Activated CD4-positive, alpha-beta T cell treated with anti-CD3 and anti-CD28 coated beads, Interleukin-2, Interleukin-6, amounts not matched to agents 100 ng/mL and 50 ng/mL, durations not matched to agents 16 hours and 8 hours (primary cell): ENCODE data around the gene DOCK4.

Experiments
- DNase-seq: peaks from one replicate; pipeline ENCODE4 v3.0.0-alpha.2; 2020

DOCK4 gene

DNA sequence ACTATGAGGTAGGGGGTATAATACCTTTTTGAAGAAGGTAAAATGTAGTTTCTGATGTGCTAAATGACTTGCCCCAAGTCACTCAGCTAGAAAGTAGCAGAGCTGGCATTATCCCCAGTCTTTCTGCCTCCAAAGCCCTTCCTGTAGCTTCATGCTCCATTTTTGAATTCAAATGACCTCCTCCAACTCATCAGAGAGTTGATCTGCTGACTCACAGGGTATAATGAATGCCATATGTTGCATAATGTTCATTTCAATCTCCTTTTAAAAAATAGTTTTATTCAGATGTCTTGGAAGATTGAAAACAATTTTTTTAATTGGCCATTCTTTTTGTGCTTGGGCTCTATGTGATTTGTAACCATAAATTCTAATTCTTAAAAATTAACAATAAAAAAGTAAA lies 371.1 kb downstream of the DOCK4 start:
- no peak for DNase-seq

- no peak for DNase-seq
Measured at GRCh38 chr7:111834367-111834766, 371.8 kb downstream of the DOCK4 start.

- no peak for DNase-seq
Measured at GRCh38 chr7:111833466-111833865, 372.7 kb downstream of the DOCK4 start.

DNA sequence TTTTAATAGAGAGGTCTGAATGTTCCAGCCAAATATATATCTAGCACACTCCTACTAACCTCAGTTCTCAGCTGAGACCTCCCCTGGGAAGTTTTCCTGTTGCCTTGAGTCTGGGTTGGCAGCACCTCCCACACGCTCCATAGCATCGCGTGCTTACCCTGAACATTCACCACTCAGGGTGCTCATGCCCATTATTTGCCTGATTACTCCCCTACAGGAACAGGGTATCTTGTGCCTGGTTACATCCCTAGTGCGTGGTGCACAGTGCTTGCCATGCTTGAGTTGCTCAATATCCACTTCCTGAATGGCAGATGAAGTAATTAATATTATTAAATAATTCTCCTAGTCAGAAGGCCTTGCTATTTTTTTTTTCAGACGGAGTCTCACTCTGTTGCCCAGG lies 374.0 kb downstream of the DOCK4 start:
- no peak for DNase-seq

GRCh38 chr7:111829221-111829620 lies 377.0 kb downstream of the DOCK4 start:
- no peak for DNase-seq

DNA sequence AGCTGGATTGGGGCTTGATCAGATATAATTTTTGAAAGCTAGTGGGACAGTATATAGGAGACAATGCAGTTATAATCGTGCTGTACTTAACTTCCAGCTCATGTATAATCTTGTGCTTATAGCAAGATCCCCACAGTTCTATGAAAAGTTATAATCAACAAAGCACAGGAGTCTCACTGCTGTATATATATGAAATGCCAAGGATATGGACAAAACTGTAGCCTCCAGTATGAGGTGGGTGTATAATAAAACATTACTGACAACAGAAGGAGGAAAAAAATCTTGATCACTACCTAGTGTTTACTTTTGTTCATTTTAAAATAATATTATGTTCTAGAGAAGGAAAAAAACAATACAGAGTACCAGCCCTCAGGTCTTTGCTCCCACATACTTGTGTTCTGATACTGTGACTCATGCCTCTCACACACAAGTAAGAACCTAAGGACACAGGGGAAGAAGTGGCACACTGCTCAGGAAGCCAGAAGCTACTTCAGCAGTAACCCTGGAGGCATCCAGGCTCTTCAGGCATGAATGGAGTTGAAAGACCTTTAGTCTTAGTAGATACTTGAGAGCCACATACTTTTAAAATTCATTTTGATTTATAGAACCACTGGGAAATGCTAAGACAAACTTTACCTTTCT lies 378.2 kb downstream of the DOCK4 start:
- no peak for DNase-seq

DNA sequence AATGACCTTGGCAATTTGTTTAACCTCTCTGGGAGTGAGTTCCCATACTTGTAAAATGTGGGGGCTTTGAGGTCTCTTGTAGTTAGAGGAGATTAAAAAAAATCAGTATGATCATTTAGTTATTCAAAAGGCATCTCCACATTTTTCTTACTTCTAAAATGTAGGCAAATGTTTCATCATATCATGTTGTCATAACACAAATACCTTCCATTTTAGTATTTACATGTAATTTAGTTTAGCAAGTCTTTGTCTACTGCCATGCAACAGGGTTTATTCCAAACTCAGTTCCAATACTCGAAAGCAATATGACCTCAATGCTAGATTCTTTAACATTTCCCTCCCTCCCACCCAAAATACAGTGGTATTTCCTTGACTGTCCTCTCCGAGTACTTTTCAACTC lies 381.2 kb downstream of the DOCK4 start:
- DNase-seq: no peak

DNA sequence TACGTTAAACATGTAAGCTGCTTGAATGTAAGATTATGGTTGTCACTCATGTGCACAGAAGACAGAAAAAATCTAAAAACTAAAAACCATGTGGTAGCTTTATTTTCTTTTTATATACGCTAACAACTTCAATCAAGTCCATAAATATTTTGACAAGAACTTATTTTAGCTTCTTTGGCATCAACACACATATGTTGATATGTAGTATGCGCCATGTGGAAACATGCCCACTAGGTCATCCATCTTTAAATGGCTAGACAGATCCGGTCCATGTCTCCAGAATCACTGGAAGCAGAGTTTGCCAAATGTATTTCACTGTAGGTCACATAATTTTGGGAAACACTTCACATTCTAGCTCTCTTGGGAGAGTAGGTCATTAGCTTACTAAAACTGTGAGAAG lies 382.4 kb downstream of the DOCK4 start:
- DNase-seq: no peak

GRCh38 chr7:111821046-111821445 lies 385.2 kb downstream of the DOCK4 start:
- DNase-seq: no peak

- DNase-seq: no peak
Measured at GRCh38 chr7:111820621-111821020, 385.6 kb downstream of the DOCK4 start.

- no peak for DNase-seq
Measured at GRCh38 chr7:111820121-111820520, 386.1 kb downstream of the DOCK4 start.

GRCh38 chr7:111815354-111815753 lies 390.8 kb downstream of the DOCK4 start:
- no peak for DNase-seq

GRCh38 chr7:111813306-111813705 lies 392.9 kb downstream of the DOCK4 start:
- DNase-seq: no peak

DNA sequence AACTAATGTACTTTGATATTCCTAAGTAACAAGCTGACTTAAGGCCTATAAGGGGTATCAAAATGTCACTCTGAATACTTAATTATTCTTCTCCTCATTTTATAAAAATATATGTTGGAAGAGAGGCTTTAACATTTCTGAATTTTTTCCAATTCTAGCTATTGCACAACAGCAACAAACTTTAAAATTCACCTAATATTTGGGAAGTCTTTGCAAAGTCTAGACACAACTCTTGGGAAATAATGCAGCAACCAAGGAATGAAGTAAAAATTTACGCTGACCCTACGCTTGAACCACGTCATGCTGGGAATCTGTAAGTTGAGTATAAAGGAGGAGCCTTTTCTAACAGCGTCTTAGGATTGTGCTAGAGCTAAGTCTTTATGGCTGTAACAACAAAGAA lies 400.0 kb downstream of the DOCK4 start:
- no peak for DNase-seq

DNA sequence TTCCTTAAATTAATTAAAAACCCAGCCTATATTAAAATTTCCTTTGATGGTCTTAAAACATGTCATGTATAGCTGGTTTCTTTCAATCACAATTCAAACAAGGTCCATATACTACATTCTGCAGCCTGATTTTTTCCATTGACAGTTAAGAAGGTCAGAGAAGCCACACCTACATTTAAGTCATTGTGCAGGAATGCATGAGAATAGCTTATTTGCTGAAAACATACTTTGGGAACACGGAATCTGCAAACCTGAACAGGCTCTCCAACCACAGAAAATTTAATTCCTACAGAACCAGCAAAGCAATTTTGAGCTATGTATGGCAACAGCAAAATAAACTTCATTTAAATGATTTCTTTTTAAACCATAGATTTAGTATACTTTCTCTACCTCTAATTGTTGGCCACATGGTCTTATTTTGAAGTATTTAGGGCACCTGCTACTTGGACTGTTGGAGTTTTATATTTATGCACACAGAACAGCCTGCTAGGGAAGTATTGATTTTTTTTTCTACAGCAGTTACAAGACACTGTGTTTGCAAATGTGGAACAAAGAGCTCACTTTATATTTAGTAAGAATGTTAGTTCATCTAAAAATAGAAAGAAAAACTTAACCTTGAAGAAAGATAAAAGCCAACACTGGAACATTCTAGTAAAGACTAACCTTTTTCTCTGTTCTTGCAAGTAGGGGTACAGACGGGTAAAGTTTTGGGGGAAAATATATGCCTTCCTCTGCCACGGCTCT lies 403.0 kb downstream of the DOCK4 start:
- DNase-seq: no peak

DNA sequence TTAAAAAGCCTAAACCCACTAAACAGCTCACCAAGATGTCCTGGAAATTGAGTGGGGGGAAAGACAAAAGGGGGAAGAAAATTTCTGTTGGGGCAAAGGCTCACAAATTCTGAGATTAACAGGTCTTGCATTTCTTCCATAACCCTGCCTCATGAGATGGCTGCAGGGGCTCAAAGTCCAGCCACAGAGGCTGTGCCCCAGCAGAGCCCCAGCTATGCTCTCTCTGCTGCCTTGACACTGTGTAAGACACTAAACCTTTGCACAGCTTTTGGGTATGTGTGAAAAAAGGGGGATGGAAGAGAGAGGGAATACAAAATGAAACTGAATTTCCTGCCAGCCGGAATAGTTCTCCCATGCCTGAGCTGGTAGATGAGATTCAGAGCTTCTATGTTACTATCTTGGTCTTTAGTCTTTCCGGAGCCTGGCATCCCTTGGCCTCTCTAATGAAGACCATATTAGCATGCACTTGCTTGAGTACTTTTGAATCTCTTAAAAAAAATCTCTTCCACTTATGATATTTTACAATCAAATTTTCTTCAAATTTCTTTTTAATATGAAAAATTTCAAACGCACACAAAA lies 403.9 kb downstream of the DOCK4 start:
- DNase-seq: no peak

GRCh38 chr7:111801277-111801676 lies 404.9 kb downstream of the DOCK4 start:
- no peak for DNase-seq

GRCh38 chr7:111796671-111797070 lies 409.5 kb downstream of the DOCK4 start:
- DNase-seq: no peak

- DNase-seq: no peak
Measured at GRCh38 chr7:111789870-111790269, 416.3 kb downstream of the DOCK4 start.

DNA sequence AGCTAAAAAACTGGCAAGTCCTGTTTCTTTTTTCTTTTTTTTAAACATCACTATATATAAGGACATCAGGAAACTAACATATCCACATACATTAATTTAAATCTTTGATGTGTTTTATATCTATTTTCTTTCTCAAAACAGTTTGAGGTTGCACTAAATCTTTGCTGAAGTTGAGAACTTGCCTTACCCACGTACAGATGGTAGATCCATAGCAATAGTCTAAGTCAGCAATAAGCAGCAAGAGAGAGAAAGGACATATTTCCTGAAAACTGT lies 417.2 kb downstream of the DOCK4 start:
- no peak for DNase-seq

DNA sequence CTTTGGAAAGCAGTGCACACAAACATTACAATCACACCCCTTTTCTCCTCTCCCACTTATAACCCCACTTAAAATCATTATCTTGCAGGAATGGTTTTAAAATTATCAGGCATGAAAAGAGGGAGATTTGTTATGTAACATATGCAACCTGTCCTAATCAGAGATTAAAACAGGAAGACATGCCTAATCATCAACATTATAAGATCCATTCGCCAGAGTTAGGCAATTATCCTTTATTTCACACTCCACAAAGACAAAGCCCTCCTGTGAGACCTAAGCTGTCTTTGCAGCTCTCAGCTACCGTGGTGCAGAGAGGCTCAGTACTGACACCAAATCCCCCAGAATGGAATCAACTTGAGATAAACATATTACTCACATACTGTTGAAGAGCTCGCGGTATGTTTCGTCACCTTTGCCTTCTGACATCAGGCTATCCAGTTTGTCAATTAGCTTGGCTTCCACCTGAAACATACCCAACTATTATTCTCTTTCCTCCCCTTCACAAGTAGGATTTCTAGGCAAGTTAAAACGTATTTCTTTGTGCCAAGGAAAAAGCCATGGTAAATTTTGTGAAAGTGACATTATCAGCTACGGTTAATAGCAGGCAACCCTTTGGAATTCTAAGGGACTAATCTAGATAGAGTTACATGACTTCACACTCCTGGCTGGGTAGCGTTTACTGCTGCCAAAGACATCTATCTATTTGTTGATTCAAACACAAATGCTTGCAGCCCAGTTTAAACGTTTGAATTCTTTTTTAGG lies 417.7 kb downstream of the DOCK4 start:
- no peak for DNase-seq

- DNase-seq: no peak
Measured at GRCh38 chr7:111787741-111788140, 418.5 kb downstream of the DOCK4 start.

DNA sequence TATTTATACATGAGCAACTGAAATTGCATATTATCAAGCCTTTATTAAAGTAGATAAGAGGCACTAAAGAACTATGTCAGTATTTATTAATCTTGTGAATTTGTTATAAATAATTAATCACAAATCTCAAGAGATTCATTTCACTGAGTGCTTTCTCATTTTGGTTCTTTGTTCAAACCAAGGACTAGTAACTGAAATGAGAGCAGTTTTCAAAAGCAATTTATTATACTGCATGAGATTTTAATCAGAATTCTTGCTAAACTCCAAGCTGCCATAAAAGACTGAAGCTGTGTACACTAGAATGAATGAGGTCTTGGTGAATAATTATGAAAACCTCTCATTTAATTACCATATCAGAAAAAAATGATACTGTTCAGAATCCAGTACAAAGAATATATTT lies 419.1 kb downstream of the DOCK4 start:
- DNase-seq: no peak

- DNase-seq: no peak
Measured at GRCh38 chr7:111785076-111785475, 421.1 kb downstream of the DOCK4 start.
